HepG2 (cell line): ENCODE data around the gene TPM2. TPM values are rescaled to one million over a fixed set of nuclear protein-coding genes. Genes with fewer than 3 reads are reported as not detected.

Source experiments
- CBX2 ChIP-seq, 2 experiments: fragments of 200-600 bp in 1 of 2; sonication (generic); formaldehyde crosslinking in 1 of 2; IDR thresholded peaks; 2 replicates each; pipeline versions ENCODE4 v1.7.0 to v1.8.1; 2018 to 2022; ENCODE audit warnings: low read depth in 2 of 2, low read length in 1 of 2, mild to moderate bottlenecking in 1 of 2, missing genetic modification reagents in 1 of 2
- CEBPG ChIP-seq: IDR thresholded peaks from 2 replicates; pipeline ENCODE4 v1.6.1; 2016
- GABPA ChIP-seq, 2 experiments: IDR thresholded peaks; 2 replicates each; pipeline ENCODE4 v1.6.1; 2011 to 2016; ENCODE audit warnings: low read depth in 2 of 2, low read length in 1 of 2, missing biosample characterization in 1 of 2, missing genetic modification characterization in 1 of 2
- KDM1A ChIP-seq: IDR thresholded peaks from 2 replicates; pipeline ENCODE4 v1.6.1; 2016; ENCODE audit warnings: missing compliant biosample characterization
- MXI1 ChIP-seq: IDR thresholded peaks from 3 replicates; pipeline ENCODE4 v1.6.1; 2012; ENCODE audit warnings: low read depth, low read length, inconsistent platforms, borderline replicate concordance
- PCBP2 ChIP-seq: fragments of 200-400 bp; formaldehyde crosslinking; optimal IDR thresholded peaks from 2 replicates; pipeline ENCODE3; 2018; ENCODE audit warnings: low read length, low read depth; ENCODE audit not compliant: poor library complexity, severe bottlenecking
- RAD51 ChIP-seq: fragments of 450-650 bp; IDR thresholded peaks from 2 replicates; pipeline ENCODE4 v1.6.1; 2016; ENCODE audit warnings: borderline replicate concordance
- RXRB ChIP-seq: IDR thresholded peaks from 2 replicates; pipeline ENCODE4 v1.6.1; 2016; ENCODE audit warnings: borderline replicate concordance, missing genetic modification reagents, missing compliant biosample characterization
- SRSF4 ChIP-seq: fragments of 200-400 bp; formaldehyde crosslinking; IDR thresholded peaks from one replicate; pipeline ENCODE4 v1.6.1; 2018; ENCODE audit warnings: mild to moderate bottlenecking, low read depth, low read length, moderate library complexity; ENCODE audit not compliant: poor library complexity, severe bottlenecking
- TEAD3 ChIP-seq: optimal IDR thresholded peaks from 2 replicates; pipeline ENCODE3; 2016; ENCODE audit warnings: borderline replicate concordance
- U2AF2 ChIP-seq: fragments of 200-400 bp; formaldehyde crosslinking; IDR thresholded peaks from 2 replicates; pipeline ENCODE4 v1.6.1; 2017; ENCODE audit warnings: low read depth, mild to moderate bottlenecking, low read length
- XRCC5 ChIP-seq: fragments of 200-400 bp; formaldehyde crosslinking; optimal IDR thresholded peaks from 2 replicates; pipeline ENCODE3; 2017; ENCODE audit warnings: mild to moderate bottlenecking, low read length
- ZBTB7A ChIP-seq: sonication (generic); formaldehyde crosslinking; IDR thresholded peaks from 2 replicates; pipeline ENCODE4 v1.8.0; 2022; ENCODE audit warnings: mild to moderate bottlenecking, missing genetic modification reagents
- ZFP1 ChIP-seq: IDR thresholded peaks from 2 replicates; pipeline ENCODE4 v1.6.1; 2016
- ZNF234 ChIP-seq: sonication (generic); formaldehyde crosslinking; conservative IDR thresholded peaks from 2 replicates; pipeline ENCODE4 v1.5.1; 2020; ENCODE audit warnings: mild to moderate bottlenecking, missing genetic modification reagents
- ZNF343 ChIP-seq: sonication (generic); formaldehyde crosslinking; IDR thresholded peaks from 2 replicates; pipeline ENCODE4 v1.4.0; 2020; ENCODE audit warnings: mild to moderate bottlenecking, missing genetic modification reagents
- ZNF563 ChIP-seq: sonication (generic); formaldehyde crosslinking; IDR thresholded peaks from 2 replicates; pipeline ENCODE4 v1.8.0; 2022; ENCODE audit warnings: mild to moderate bottlenecking, moderate library complexity, missing genetic modification reagents
- ZNF577 ChIP-seq: sonication (generic); formaldehyde crosslinking; IDR thresholded peaks from 2 replicates; pipeline ENCODE4 v1.4.0; 2020; ENCODE audit warnings: mild to moderate bottlenecking, low read depth, missing genetic modification reagents, borderline replicate concordance
- polyA plus RNA-seq, 8 experiments: library from polyadenylated mRNA; depleted of rRNA in 3 of 8; stranded (reverse) in 7 of 8; unstranded in 1 of 8; fragments of >200 nt; fragmentation: Illumina TruSeq in 4 of 8; extraction: Trizol in 4 of 8; gene quantifications; 2 replicates each; pipeline versions ENCODE4 v1.2.1 to v1.2.3, GENCODE V29; 2011 to 2016; ENCODE audit warnings: low read depth in 4 of 8, missing spikeins in 1 of 8, mixed read lengths in 1 of 8; ENCODE audit not compliant: insufficient read depth in 1 of 8
- total RNA-seq, 5 experiments: library from RNA; depleted of rRNA; stranded (reverse); fragments of >200 nt; fragmentation: Illumina TruSeq; extraction: Trizol; gene quantifications; 2 replicates each; pipeline ENCODE4 v1.2.3, GENCODE V29; 2016; ENCODE audit warnings: low read depth in 1 of 5
- TF ChIP-seq, protein P1 (sequence below): sonication (generic); formaldehyde crosslinking; IDR thresholded peaks from 2 replicates; pipeline ENCODE4 v1.4.0; 2020; ENCODE audit warnings: low read depth, mild to moderate bottlenecking, missing genetic modification reagents
- TF ChIP-seq, protein P2 (sequence below): sonication (generic); formaldehyde crosslinking; IDR thresholded peaks from 2 replicates; pipeline ENCODE4 v1.8.0; 2022; ENCODE audit warnings: low read depth, missing genetic modification reagents
- TF ChIP-seq, protein P3 (sequence below): sonication (generic); formaldehyde crosslinking; IDR thresholded peaks from 2 replicates; pipeline ENCODE4 v1.5.0; 2020; ENCODE audit warnings: mild to moderate bottlenecking, missing genetic modification reagents, borderline replicate concordance
- TF ChIP-seq, protein P4 (sequence below): sonication (generic); formaldehyde crosslinking; IDR thresholded peaks from 2 replicates; pipeline ENCODE4 v1.8.0; 2022; ENCODE audit warnings: mild to moderate bottlenecking, missing genetic modification reagents, moderate library complexity

Gene TPM2
- total and polyA plus RNA-seq, 2 of the 13 experiments (the other 11 are each of a cell fraction or from before 2014, with no cell fraction given), result 3.1 to 10.7 TPM

DNA sequence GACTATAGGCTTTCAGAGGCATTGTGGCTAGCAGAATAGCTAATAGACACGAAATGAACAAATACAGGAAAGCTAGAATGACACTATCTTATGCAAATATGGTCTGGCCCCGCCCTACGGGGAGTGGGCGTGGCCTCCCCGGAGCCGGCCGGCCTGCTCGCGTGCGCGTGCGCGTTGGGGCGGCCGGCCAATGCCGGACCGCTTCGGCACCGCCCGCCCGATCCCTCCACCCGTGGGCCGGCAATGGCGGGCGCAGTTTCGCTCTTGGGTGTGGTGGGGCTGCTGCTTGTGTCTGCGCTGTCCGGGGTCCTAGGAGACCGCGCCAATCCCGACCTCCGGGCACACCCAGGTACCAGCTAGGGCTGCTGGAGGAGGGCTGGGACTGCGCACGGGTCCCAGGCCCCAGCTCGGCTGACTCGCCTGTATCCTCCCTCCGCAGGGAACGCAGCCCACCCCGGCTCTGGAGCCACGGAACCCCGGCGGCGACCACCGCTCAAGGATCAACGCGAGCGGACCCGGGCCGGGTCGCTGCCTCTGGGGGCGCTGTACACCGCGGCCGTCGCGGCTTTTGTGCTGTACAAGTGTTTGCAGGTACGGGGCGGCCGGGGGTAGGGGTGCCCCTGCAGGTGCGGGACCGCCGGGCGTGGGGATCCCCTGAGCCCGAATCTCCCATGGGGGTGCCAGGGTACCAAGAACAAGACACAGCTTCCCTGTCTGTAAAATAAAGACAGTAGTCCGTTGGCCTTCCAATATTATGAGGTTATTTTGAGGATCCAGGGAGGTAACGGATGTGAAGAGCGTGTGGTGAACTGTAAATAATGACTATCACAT lies 31.4 kb downstream of the TPM2 start, which contains the start of gene CCDC107 (continued):
- TF ChIP-seq PCBP2, result no peak
- peak; percentile 82 for TF ChIP-seq XRCC5
- no peak for TF ChIP-seq TEAD3 (CRISPR knock-in tag)
- TF ChIP-seq RAD51, result no peak
- TF ChIP-seq, protein P1, sequence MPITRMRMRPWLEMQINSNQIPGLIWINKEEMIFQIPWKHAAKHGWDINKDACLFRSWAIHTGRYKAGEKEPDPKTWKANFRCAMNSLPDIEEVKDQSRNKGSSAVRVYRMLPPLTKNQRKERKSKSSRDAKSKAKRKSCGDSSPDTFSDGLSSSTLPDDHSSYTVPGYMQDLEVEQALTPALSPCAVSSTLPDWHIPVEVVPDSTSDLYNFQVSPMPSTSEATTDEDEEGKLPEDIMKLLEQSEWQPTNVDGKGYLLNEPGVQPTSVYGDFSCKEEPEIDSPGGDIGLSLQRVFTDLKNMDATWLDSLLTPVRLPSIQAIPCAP (CRISPR knock-in tag), result no peak
- TF ChIP-seq ZBTB7A (CRISPR knock-in tag), result peak; percentile 98
- no peak for TF ChIP-seq KDM1A (CRISPR knock-in tag)
- TF ChIP-seq, protein P2, sequence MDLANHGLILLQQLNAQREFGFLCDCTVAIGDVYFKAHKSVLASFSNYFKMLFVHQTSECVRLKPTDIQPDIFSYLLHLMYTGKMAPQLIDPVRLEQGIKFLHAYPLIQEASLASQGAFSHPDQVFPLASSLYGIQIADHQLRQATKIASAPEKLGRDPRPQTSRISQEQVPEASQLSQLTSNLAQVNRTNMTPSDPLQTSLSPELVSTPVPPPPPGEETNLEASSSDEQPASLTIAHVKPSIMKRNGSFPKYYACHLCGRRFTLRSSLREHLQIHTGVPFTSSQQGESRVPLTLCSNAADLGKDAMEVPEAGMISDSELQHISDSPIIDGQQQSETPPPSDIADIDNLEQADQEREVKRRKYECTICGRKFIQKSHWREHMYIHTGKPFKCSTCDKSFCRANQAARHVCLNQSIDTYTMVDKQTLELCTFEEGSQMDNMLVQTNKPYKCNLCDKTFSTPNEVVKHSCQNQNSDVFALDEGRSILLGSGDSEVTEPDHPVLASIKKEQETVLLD, result no peak
- TF ChIP-seq ZNF234 (CRISPR knock-in tag), result no peak; the same call in 1 of the 2 replicates
- TF ChIP-seq SRSF4, result peak; percentile 46
- no peak for TF ChIP-seq ZNF577
- no peak for TF ChIP-seq RXRB (CRISPR knock-in tag)
- no peak for TF ChIP-seq ZFP1 (CRISPR knock-in tag)
- no peak for TF ChIP-seq U2AF2
- TF ChIP-seq, protein P3, sequence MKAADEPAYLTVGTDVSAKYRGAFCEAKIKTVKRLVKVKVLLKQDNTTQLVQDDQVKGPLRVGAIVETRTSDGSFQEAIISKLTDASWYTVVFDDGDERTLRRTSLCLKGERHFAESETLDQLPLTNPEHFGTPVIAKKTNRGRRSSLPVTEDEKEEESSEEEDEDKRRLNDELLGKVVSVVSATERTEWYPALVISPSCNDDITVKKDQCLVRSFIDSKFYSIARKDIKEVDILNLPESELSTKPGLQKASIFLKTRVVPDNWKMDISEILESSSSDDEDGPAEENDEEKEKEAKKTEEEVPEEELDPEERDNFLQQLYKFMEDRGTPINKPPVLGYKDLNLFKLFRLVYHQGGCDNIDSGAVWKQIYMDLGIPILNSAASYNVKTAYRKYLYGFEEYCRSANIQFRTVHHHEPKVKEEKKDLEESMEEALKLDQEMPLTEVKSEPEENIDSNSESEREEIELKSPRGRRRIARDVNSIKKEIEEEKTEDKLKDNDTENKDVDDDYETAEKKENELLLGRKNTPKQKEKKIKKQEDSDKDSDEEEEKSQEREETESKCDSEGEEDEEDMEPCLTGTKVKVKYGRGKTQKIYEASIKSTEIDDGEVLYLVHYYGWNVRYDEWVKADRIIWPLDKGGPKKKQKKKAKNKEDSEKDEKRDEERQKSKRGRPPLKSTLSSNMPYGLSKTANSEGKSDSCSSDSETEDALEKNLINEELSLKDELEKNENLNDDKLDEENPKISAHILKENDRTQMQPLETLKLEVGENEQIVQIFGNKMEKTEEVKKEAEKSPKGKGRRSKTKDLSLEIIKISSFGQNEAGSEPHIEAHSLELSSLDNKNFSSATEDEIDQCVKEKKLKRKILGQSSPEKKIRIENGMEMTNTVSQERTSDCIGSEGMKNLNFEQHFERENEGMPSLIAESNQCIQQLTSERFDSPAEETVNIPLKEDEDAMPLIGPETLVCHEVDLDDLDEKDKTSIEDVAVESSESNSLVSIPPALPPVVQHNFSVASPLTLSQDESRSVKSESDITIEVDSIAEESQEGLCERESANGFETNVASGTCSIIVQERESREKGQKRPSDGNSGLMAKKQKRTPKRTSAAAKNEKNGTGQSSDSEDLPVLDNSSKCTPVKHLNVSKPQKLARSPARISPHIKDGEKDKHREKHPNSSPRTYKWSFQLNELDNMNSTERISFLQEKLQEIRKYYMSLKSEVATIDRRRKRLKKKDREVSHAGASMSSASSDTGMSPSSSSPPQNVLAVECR, result peak; percentile 75
- TF ChIP-seq, protein P4, sequence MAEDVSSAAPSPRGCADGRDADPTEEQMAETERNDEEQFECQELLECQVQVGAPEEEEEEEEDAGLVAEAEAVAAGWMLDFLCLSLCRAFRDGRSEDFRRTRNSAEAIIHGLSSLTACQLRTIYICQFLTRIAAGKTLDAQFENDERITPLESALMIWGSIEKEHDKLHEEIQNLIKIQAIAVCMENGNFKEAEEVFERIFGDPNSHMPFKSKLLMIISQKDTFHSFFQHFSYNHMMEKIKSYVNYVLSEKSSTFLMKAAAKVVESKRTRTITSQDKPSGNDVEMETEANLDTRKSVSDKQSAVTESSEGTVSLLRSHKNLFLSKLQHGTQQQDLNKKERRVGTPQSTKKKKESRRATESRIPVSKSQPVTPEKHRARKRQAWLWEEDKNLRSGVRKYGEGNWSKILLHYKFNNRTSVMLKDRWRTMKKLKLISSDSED, result no peak
- no peak for TF ChIP-seq GABPA (IDR thresholded peaks at IDR 0.05; ENCODE audit: low read depth, low read length)
- 0 out of 2 replicates have a peak, but pooled peaks have one; percentile 10 for TF ChIP-seq GABPA (CRISPR knock-in tag; IDR thresholded peaks at IDR 0.05; ENCODE audit: low read depth)
- TF ChIP-seq ZNF343 (CRISPR knock-in tag), result 0 out of 2 replicates have a peak, but pooled peaks have one; percentile 9
- peak; percentile 22; the same call in 2 of the 3 replicates for TF ChIP-seq MXI1
- no peak for TF ChIP-seq ZNF563 (CRISPR knock-in tag)
- no peak for TF ChIP-seq CBX2 (IDR thresholded peaks at IDR 0.05; ENCODE audit: low read depth, low read length)
- TF ChIP-seq CBX2 (CRISPR knock-in tag; IDR thresholded peaks at IDR 0.05; ENCODE audit: low read depth), result no peak
- TF ChIP-seq CEBPG (CRISPR knock-in tag), result no peak
